CD14-positive monocyte (primary cell): ENCODE results near the gene CDC25B. TPM values are rescaled to one million over a fixed set of nuclear protein-coding genes. Genes with fewer than 3 reads are reported as not detected.

ENCODE experiments used
- DNase-seq, 3 donors: peaks; one replicate each; pipeline ENCODE4 v3.0.0-alpha.2; 2011 to 2022
- H2AFZ ChIP-seq: 2 replicates; pipeline ENCODE4 v1.6.0; 2012; ENCODE audit warnings: mild to moderate bottlenecking, low read depth, low read length, inconsistent platforms; ENCODE audit not compliant: insufficient read depth, poor library complexity, severe bottlenecking
- H3K27ac ChIP-seq, 2 donors: 1 replicate in 1 of 2; 2 replicates in 1 of 2; pipeline ENCODE4 v1.5.1; 2012 to 2013; ENCODE audit warnings: low read length in 2 of 2, control low read depth in 1 of 2, inconsistent platforms in 1 of 2, low read depth in 1 of 2, mild to moderate bottlenecking in 1 of 2
- H3K27me3 ChIP-seq, 2 donors: one replicate each; pipeline versions ENCODE4 v1.6.0 to v1.6.1; 2011 to 2013; ENCODE audit warnings: low read length in 2 of 2; ENCODE audit not compliant: control insufficient read depth in 2 of 2, insufficient read depth in 2 of 2
- H3K36me3 ChIP-seq, 2 donors: replicated peaks in 1 of 2; 1 replicate in 1 of 2; 2 replicates in 1 of 2; pipeline versions ENCODE4 v1.5.1 to v1.6.1; 2012 to 2013; ENCODE audit warnings: low read length in 2 of 2, control low read depth in 1 of 2, inconsistent platforms in 1 of 2, mild to moderate bottlenecking in 1 of 2; ENCODE audit not compliant: insufficient read depth in 2 of 2, control insufficient read depth in 1 of 2
- H3K4me1 ChIP-seq, 2 donors: 1 replicate in 1 of 2; 2 replicates in 1 of 2; pipeline versions ENCODE4 v1.5.1 to v1.6.1; 2012 to 2013; ENCODE audit warnings: low read length in 2 of 2, control low read depth in 1 of 2, inconsistent platforms in 1 of 2, mild to moderate bottlenecking in 1 of 2, moderate library complexity in 1 of 2; ENCODE audit not compliant: insufficient read depth in 2 of 2, control insufficient read depth in 1 of 2
- H3K4me2 ChIP-seq: replicated peaks from 2 replicates; pipeline ENCODE3; 2012; ENCODE audit warnings: low read length, moderate library complexity, mild to moderate bottlenecking; ENCODE audit not compliant: poor library complexity, severe bottlenecking; ENCODE audit errors: extremely low read depth
- H3K4me3 ChIP-seq, 3 experiments: fragments of 200-600 bp in 1 of 3; sonication (generic) in 1 of 3; replicated peaks in 1 of 3; 1 replicate in 2 of 3; 2 replicates in 1 of 3; pipeline ENCODE4 v1.5.1; 2011 to 2013; ENCODE audit warnings: low read length in 3 of 3, mild to moderate bottlenecking in 3 of 3, control low read depth in 2 of 3, low read depth in 2 of 3, inconsistent platforms in 1 of 3, moderate library complexity in 1 of 3
- H3K79me2 ChIP-seq: 2 replicates; pipeline ENCODE4 v1.6.0; 2012; ENCODE audit warnings: mild to moderate bottlenecking, control low read depth, inconsistent platforms, low read length, moderate library complexity; ENCODE audit not compliant: insufficient read depth
- H3K9ac ChIP-seq: 2 replicates; pipeline ENCODE4 v1.6.0; 2017; ENCODE audit warnings: low read length, mild to moderate bottlenecking; ENCODE audit not compliant: insufficient read depth, poor library complexity, severe bottlenecking
- H3K9me3 ChIP-seq, 2 donors: replicated peaks in 1 of 2; 1 replicate in 1 of 2; 2 replicates in 1 of 2; pipeline versions ENCODE4 v1.5.1 to v1.6.1; 2012 to 2013; ENCODE audit warnings: low read length in 2 of 2, control low read depth in 1 of 2; ENCODE audit not compliant: control insufficient read depth in 1 of 2, insufficient read depth in 1 of 2
- H4K20me1 ChIP-seq: 2 replicates; pipeline ENCODE4 v1.6.0; 2012; ENCODE audit warnings: mild to moderate bottlenecking, low read length, control low read depth, moderate library complexity; ENCODE audit not compliant: insufficient read depth
- H3K27ac Mint-ChIP-seq, 7 donors: one replicate each; pipeline ENCODE4 v1.8.0; 2020; ENCODE audit warnings: mild to moderate bottlenecking in 7 of 7, mixed read lengths in 7 of 7, moderate library complexity in 6 of 7, inconsistent platforms in 2 of 7
- H3K27me3 Mint-ChIP-seq, 3 donors: one replicate each; pipeline ENCODE4 v1.8.0; 2021 to 2022; ENCODE audit warnings: low read depth in 3 of 3, mild to moderate bottlenecking in 3 of 3, mixed read lengths in 3 of 3, moderate library complexity in 3 of 3, inconsistent platforms in 1 of 3
- H3K36me3 Mint-ChIP-seq, 2 donors: one replicate each; pipeline ENCODE4 v1.8.0; 2020; ENCODE audit warnings: mixed read lengths in 2 of 2, inconsistent platforms in 1 of 2, mild to moderate bottlenecking in 1 of 2
- H3K4me1 Mint-ChIP-seq: one replicate; pipeline ENCODE4 v1.8.0; 2020; ENCODE audit warnings: mild to moderate bottlenecking, mixed read lengths
- H3K4me3 Mint-ChIP-seq, 2 donors: one replicate each; pipeline ENCODE4 v1.8.0; 2020; ENCODE audit warnings: mild to moderate bottlenecking in 2 of 2, mixed read lengths in 2 of 2, moderate library complexity in 1 of 2
- H3K9me3 Mint-ChIP-seq, 7 donors: one replicate each; pipeline ENCODE4 v1.8.0; 2020 to 2022; ENCODE audit warnings: mixed read lengths in 7 of 7, mild to moderate bottlenecking in 6 of 7, moderate library complexity in 6 of 7, inconsistent platforms in 2 of 7
- WGBS: methylation state at CpG from one replicate; pipeline ENCODE4 v1.1.5; 2013; ENCODE audit warnings: missing lambda C conversion rate; ENCODE audit not compliant: insufficient coverage; 5-methylcytosine and 5-hydroxymethylcytosine counted together
- intact Hi-C, 2 donors: fragments of 100-400 bp; cut with micrococcal nuclease; formaldehyde crosslinking; loops; one replicate each; pipeline versions ENCODE4 v1.15.0 to v1.15.1; 2023
- polyA plus RNA-seq, 3 donors: library from polyadenylated mRNA; depleted of rRNA in 1 of 3; unstranded in 2 of 3; stranded (reverse) in 1 of 3; fragments of 300-500 nt in 2 of 3; fragments of >200 nt in 1 of 3; fragmentation: Illumina TruSeq in 2 of 3; gene quantifications; 1 replicate in 2 of 3; 2 replicates in 1 of 3; pipeline ENCODE4 v1.2.3, GENCODE V29; 2012 to 2021
- TF ChIP-seq, protein P1 (sequence below): fragments of 200-600 bp; IDR thresholded peaks from one replicate; pipeline ENCODE4 v1.8.0; 2022; ENCODE audit warnings: antibody characterized with exemption, mild to moderate bottlenecking

CDC25B gene
- polyA plus RNA-seq, 3 donors, result 3.6 to 35.6 (median 4.0) TPM

DNA sequence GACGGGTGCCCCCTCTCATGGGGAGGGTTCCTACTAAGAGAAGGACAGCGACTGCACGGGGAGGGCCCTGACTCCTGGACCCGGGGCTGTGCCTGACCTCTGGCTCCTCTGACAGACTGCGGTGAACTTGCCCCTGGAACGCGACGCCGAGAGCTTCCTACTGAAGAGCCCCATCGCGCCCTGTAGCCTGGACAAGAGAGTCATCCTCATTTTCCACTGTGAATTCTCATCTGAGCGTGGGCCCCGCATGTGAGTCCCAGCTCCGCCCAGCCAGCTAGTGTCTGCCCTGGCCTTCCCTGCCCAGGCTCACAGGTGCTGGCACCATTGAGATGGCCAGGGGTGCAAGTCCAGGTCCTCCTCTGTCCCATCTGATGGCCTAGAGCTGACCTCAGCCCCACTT, 7.2 kb downstream of the CDC25B start:
- H4K20me1 ChIP-seq, result no peaks in the 10 kb centered on the region
- peaks cover 0 to 2% (median 0%) of the 10 kb centered on the region in 7 donors for H3K9me3 Mint-ChIP-seq
- peaks cover 0 to 4% (median 0%) of the 10 kb centered on the region in 3 donors for H3K27me3 Mint-ChIP-seq
- 94% methylated on average over 14 of the region's 14 CpGs for WGBS
- TF ChIP-seq, protein P1, sequence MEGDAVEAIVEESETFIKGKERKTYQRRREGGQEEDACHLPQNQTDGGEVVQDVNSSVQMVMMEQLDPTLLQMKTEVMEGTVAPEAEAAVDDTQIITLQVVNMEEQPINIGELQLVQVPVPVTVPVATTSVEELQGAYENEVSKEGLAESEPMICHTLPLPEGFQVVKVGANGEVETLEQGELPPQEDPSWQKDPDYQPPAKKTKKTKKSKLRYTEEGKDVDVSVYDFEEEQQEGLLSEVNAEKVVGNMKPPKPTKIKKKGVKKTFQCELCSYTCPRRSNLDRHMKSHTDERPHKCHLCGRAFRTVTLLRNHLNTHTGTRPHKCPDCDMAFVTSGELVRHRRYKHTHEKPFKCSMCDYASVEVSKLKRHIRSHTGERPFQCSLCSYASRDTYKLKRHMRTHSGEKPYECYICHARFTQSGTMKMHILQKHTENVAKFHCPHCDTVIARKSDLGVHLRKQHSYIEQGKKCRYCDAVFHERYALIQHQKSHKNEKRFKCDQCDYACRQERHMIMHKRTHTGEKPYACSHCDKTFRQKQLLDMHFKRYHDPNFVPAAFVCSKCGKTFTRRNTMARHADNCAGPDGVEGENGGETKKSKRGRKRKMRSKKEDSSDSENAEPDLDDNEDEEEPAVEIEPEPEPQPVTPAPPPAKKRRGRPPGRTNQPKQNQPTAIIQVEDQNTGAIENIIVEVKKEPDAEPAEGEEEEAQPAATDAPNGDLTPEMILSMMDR, result no peak
- no peak overlapping the region for H3K9ac ChIP-seq
- no peak for DNase-seq
- H3K27ac Mint-ChIP-seq, result peak overlapping the region in 4 of 7 donors; percentile 66 to 88 (median 84)
- intact Hi-C loops, result no loop called here
- H3K9me3 ChIP-seq, result no peaks in the 10 kb centered on the region
- H3K4me2 ChIP-seq, result no peak overlapping the region
- peaks cover 64 to 79% of the 10 kb centered on the region in 2 donors for H3K4me1 ChIP-seq
- H3K27me3 ChIP-seq, result no peaks in the 10 kb centered on the region
- no peak overlapping the region for H3K4me3 ChIP-seq
- peaks cover 36 to 53% of the 10 kb centered on the region in 2 donors for H3K36me3 Mint-ChIP-seq
- no peak overlapping the region for H2AFZ ChIP-seq
- no peak overlapping the region for H3K4me3 Mint-ChIP-seq
- H3K79me2 ChIP-seq, result peaks cover 25% of the 10 kb centered on the region
- H3K36me3 ChIP-seq, result peaks cover 10 to 58% of the 10 kb centered on the region in 2 donors
- peak overlapping the region in 1 of 2 donors; percentile 76 for H3K27ac ChIP-seq
- peaks cover 70% of the 10 kb centered on the region for H3K4me1 Mint-ChIP-seq

GRCh38 chr20:3803854-3804253, 7.7 kb downstream of the CDC25B start:
- Mint-ChIP-seq H3K27ac (peak overlapping the region; percentile 60 to 91 (median 86)), H3K4me3 (peak overlapping the region in 1 of 2 donors; percentile 79), H3K36me3 (peaks cover 36 to 47% of the 10 kb centered on the region in 2 donors), H3K27me3 (peaks cover 0 to 3% (median 0%) of the 10 kb centered on the region in 3 donors), H3K4me1 (peaks cover 66% of the 10 kb centered on the region), H3K9me3 (peaks cover 0 to 2% (median 0%) of the 10 kb centered on the region in 7 donors)
- Histone ChIP-seq H3K4me2 (peak overlapping the region; percentile 40), H2AFZ (no peak overlapping the region), H3K4me3 (peak overlapping the region in 1 of 3 experiments; percentile 4), H3K9me3 (no peaks in the 10 kb centered on the region), H3K27me3 (no peaks in the 10 kb centered on the region), H3K79me2 (peaks cover 19% of the 10 kb centered on the region), H3K9ac (no peak overlapping the region), H4K20me1 (no peaks in the 10 kb centered on the region), H3K27ac (peak overlapping the region; percentile 45 to 76), H3K4me1 (peaks cover 67 to 79% of the 10 kb centered on the region in 2 donors), H3K36me3 (peaks cover 10 to 52% of the 10 kb centered on the region in 2 donors)
- intact Hi-C loops, result no loop called here
- TF ChIP-seq, protein P1, result no peak
- DNase-seq, result no peak
- 69% methylated on average over 6 of the region's 6 CpGs for WGBS
